Measurements from ENCODE around the gene SPART.
"Not testable (repeated sequence)": the region's sequence is repeated elsewhere in the genome, so short reads cannot be mapped to it uniquely, and the experiment has no call there.

Gene SPART

DNA sequence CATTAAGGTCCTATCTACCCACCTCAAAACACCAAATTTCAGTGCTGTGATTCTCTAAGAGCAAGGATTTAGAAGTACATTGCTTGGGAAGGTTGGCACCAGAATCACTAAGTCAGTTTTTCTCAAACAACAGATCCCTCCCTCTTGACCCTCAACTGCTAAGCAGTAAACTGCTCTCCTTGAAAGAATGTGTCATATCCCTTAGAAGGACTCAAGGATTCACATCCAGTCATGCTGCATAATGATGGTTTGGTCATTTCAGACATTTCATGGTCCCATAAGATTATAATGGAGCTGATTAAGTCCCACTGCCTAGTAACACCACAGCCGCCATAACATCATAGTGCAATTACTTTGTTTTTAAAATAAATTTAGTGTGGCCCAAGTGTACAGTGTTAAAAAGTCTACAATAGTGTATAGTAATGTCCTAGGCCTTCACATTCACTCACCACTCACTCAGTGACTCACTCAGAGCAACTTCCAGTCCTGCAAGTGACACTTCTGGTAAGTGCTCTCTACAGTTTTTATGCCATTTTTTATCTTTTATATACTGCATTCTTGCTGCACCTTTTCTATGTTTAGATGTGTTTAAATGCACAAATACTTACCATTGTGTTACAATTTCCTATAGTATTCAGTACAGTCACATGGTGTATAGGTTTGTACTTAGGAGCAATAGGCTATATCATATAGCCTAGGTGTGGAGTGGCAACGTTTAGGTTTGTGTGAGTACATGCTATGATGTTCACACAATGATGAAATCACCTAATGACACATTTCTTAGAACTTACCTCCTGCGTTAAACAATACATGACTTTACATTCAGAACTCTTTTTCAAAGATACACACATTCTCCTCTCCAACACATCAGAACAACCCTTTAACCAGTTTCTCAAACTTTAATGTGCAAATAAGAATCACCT, 32.9 kb downstream of the SPART start:
- FAIRE-seq = no peak

DNA sequence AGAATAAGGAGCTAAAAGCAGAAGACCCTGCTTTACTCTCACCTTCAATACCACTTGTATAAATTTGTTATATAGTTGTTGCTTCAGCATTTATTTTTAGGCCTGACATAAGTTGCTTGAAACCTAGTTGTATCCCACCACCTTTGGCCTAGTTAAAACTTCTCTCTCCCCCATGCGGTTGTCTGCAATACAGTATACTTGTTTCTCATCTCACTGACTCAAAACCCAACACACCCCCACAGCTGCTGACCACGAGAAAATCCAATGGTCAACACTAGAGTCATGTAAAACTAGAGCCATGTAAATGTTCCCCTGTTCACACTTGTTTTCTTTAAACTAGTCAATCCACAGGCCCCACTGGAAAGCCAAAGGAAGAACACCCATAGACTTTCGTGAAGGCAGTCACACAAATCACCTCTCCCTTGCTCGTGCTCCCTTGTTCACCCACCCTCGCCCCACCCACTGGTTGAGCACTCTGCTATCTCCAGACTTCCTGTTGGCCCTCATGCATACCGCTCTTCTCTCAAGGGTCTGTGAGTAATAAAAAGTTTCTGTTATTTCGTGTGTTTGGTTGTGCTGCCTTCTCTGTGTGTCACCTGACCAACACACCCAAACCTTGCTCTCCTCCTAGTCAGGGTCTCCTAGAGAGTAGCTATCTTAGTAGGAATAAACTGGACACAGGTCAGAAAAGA, 35.6 kb downstream of the SPART start:
- FAIRE-seq = no peak

GRCh38 chr13:36302289-36302688, 43.9 kb downstream of the SPART start:
- no peak for FAIRE-seq

DNA sequence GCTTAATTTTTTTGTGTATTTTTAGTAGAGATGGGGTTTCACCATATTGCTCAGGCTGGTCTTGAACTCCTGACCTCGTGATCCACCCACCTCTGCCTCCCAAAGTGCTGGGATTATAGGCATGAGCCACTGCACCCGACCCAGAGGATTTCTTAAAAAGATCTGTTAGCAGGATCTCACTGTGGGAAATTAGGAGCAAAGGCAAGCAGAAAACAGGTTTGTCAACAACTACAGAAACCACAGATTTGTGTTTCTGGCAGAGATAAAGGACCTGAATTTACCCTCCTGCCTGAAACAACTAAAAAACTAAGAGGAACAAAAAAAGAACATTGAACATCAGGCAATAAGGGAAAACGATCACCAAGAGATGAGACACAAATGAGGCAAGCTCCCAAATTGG, 46.7 kb downstream of the SPART start:
- not testable (repeated sequence) for FAIRE-seq

- no peak for FAIRE-seq
Measured at GRCh38 chr13:36298535-36299068, 47.6 kb downstream of the SPART start.

DNA sequence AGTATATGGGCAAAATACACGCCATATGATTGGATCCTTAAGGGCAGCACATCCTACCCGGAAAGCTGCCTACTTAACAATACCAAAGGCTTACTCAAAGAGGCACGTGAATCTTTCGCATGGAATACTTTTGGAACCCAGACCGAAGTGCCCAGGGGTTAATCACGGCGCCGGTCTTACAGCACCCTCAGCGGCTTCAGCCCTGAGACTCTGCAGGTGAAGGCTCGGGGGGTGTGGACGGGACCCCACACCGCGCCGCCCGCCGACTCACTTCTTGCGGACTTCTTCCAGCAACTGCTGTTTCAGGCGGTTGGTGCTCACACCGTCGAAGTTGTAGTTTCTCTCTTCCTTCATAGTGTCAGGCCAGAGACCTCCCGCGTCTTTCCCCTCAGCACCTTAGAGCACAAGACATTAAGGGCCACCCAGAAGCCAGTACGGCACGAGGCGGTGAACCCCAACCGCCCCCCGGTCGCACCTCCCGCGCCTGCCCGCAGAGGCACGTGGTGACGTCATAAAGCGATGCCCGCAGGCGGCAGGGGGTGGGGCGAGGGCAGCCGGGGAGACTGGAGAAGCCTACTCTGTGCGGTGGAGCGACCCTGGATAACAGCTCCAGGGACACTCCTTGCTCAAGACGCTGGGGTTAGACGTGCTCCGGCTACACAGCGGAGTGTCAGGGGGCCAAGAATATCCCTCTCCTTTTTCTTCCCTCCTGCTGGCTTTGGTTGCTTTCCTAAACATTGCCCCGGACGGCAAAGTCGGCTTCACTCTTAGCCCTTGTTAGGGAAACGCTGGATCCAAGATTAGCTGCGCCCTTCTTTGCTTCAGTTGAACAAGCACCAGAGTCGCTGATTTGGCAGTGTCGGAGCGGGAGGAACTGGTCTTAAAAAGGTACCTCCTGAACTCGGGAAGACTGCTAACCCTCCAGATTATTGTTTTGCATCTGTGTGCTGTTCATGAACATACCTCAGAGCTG, 48.5 kb downstream of the SPART start, which contains the start of gene CCDC169:
Gene CCDC169, minus strand, starts transcription at position 449 of the 973 bp plus-strand sequence. Its CDS starts 95 bp downstream, at position 354.
- FAIRE-seq = no peak

- no peak for FAIRE-seq
Measured at GRCh38 chr13:36294096-36294495, 52.1 kb downstream of the SPART start.

GRCh38 chr13:36293497-36293896, 52.7 kb downstream of the SPART start:
- FAIRE-seq = no peak

GRCh38 chr13:36288794-36289391, 57.3 kb downstream of the SPART start:
- no peak for FAIRE-seq

- no peak for FAIRE-seq
Measured at GRCh38 chr13:36286006-36286405, 60.2 kb downstream of the SPART start.

DNA sequence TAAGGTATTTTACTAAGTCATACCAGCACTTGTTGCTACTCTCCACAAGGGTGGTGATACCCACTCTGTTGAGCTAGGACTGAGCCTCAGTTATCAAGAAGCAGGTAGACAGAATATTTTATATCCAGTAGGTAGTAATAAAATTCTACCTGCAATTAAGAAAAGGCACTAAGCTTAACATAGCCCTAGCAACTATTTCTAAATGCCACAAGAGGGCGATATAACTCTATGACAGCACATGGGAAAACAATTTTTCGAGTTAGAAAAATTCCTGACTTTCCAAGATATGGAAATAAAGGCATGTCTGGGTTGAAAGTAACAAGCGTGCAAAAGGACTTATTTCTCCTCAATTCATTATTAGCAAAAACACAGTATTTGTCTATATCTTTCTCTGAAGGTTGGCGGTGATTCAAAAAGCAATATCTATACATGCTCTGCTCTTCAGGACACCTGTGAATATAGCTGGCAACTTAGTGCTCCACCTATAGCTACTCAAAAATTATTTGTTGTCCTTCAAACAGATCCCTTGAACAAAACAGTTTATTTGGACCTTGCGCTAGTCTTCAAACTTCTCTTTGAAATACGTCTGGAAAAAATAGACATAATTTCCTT, 63.3 kb downstream of the SPART start:
- no peak for FAIRE-seq

DNA sequence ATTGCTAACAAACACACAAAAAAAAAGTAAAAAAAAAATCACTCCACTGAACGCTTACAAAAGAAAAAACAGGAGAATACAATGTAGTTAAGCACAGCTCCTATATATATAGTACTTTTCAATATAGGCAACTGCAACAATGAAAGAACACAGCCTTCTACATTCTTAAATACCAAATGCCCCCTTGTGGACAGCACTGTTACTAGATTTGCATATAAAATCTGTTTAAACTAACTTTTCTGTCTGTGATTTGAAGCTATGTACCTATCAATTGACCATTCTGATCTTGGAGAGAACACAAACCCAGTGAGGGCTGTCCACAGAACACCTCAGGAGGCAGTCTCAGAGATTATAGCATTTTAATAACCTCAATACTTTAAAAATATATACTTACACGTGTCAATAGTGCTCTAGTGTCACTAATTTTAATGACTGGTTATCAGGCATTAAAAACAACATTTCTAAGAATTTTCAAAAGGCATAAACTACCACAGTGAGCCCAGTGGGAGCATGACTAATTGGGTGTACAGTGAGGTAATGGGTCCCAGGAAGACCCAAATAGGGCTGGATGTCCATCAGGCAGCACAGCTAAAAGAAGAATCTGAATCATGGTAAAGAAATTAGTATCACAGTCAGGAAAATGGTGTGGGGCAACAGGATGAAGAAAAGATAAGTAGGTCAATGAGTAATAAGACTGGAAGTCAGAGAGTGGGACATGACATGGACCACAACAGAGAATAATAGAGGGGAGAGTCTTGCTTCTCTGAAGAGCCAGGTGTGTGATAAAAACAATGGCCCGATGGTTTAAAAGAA, 70.8 kb downstream of the SPART start:
- no peak for FAIRE-seq

DNA sequence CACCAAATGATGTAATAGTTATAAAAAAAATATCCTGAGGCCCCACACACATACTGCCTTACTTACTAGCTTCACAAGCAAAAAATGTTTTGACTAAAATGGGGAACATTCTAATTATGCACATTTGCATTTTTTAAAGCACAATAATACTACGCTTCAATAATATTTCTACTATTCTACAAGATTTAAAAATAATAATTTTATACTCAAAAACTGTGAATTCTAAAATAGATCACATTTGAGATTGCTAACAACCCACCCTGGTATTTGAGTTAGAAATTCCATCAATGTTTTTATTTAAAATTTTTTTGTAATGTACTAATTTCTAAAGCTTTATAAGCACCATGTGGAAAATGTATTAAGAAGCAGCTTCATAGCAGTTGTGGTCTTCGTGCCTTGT, 72.8 kb downstream of the SPART start:
- no peak for FAIRE-seq

GRCh38 chr13:36261976-36262375, 84.2 kb downstream of the SPART start:
- no peak for FAIRE-seq

GRCh38 chr13:36261011-36261410, 85.2 kb downstream of the SPART start:
- FAIRE-seq = no peak

- no peak for FAIRE-seq
Measured at GRCh38 chr13:36259361-36260137, 86.6 kb downstream of the SPART start.

DNA sequence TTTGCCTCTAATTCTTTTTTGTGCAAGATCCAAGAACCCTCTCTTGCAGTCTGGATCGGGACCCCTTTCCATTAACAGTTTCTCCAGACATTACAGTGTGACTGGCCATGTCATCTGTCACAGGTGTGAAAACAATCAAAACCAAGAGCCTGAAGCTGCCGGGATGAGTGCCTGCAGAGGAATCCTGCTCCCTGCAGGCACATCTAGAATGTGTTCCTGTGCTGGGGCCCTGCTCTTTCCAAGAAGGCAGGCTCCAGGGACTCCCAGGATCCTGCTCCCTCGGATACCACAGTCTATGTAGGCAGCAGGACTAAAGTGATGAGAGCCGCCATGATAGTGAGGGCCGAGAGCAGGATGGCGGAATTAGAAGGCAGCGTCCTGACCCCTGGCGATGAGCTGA, 87.4 kb downstream of the SPART start:
- FAIRE-seq = no peak
